Fibroblast of mammary gland (primary cell): ENCODE measurements around the gene SLC23A3.

ENCODE experiments used
- DNase-seq: peaks from one replicate; pipeline ENCODE4 v3.0.0-alpha.2; 2010; ENCODE audit warnings: low read depth
- H3K4me3 ChIP-seq: 2 replicates; pipeline ENCODE4 v1.5.1; 2011; ENCODE audit warnings: low read depth, mild to moderate bottlenecking, low read length, moderate library complexity; ENCODE audit not compliant: control insufficient read depth
- TF ChIP-seq, protein P1 (sequence below): conservative IDR thresholded peaks from 2 replicates; pipeline ENCODE4 v1.5.1; 2011; ENCODE audit warnings: low read depth, low read length, inconsistent platforms; ENCODE audit not compliant: control insufficient read depth, insufficient read depth

SLC23A3 gene

DNA sequence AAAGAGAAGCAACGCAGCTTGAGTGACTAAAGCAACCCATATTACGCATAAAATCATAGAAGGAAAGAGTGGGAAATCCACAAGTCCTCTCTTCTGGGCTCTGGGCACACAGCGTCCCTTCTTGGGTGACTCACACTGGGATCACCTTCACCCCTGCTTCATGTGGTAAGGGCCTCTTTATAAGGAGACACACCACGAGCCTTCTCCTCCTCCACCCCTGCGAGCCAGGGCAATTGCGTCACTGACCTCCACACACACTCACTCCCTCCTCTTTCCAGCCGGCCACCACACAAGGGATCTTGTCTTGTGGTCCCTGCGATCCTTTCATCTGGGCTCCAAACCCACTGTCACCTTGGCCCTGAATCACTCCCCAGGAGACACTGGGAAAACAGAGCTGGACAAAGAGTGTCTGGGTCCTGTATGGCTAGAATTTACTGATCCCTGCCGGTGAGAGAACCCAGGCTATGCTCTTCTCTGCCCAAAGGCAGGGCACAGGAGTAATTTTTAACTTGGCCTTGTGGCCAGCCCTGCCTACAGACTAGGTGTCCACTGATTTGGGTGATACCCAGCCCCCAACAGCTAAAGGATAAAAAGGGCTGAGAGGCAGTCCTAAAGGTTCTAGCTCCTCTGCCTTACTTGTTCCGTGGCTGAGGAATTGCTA, 44.5 kb downstream of the SLC23A3 start:
- TF ChIP-seq, protein P1, sequence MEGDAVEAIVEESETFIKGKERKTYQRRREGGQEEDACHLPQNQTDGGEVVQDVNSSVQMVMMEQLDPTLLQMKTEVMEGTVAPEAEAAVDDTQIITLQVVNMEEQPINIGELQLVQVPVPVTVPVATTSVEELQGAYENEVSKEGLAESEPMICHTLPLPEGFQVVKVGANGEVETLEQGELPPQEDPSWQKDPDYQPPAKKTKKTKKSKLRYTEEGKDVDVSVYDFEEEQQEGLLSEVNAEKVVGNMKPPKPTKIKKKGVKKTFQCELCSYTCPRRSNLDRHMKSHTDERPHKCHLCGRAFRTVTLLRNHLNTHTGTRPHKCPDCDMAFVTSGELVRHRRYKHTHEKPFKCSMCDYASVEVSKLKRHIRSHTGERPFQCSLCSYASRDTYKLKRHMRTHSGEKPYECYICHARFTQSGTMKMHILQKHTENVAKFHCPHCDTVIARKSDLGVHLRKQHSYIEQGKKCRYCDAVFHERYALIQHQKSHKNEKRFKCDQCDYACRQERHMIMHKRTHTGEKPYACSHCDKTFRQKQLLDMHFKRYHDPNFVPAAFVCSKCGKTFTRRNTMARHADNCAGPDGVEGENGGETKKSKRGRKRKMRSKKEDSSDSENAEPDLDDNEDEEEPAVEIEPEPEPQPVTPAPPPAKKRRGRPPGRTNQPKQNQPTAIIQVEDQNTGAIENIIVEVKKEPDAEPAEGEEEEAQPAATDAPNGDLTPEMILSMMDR = no peak
- peak; percentile 100 for DNase-seq
- no peak overlapping the region for H3K4me3 ChIP-seq

DNA sequence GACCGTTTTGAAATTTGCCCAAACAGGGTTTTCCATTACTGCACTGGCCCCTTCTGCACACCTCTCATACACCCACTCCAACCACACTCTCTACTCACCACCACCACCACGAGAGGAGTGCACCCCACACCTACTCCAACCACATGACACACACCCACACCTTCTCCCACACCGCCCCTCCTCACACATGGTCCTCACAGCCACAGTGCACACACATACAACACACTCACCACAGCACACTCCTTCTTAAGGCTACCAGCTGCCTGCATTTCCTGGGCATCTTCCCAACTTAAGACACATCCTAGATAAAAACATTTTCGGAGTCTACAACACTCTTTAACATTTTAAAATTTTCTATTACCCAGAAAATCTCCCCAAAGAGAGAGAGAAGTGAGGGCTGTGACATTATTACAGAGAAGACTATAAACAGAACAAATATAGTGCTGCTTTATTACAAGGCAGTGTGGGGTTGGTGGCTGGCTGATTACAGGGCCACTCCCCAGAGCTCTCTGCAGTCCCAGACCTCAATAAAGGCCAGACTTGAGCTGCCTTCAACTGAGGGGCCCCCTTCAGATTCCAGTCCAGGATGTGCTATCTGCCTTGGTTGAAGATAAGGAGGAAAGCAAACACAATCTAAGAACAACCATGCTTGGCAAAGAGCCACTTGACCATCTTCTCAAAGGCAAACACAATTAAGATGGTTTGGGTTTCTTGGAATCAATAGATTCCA, 45.3 kb downstream of the SLC23A3 start:
- TF ChIP-seq, protein P1 = no peak
- DNase-seq = peak; percentile 84
- no peak overlapping the region for H3K4me3 ChIP-seq

DNA sequence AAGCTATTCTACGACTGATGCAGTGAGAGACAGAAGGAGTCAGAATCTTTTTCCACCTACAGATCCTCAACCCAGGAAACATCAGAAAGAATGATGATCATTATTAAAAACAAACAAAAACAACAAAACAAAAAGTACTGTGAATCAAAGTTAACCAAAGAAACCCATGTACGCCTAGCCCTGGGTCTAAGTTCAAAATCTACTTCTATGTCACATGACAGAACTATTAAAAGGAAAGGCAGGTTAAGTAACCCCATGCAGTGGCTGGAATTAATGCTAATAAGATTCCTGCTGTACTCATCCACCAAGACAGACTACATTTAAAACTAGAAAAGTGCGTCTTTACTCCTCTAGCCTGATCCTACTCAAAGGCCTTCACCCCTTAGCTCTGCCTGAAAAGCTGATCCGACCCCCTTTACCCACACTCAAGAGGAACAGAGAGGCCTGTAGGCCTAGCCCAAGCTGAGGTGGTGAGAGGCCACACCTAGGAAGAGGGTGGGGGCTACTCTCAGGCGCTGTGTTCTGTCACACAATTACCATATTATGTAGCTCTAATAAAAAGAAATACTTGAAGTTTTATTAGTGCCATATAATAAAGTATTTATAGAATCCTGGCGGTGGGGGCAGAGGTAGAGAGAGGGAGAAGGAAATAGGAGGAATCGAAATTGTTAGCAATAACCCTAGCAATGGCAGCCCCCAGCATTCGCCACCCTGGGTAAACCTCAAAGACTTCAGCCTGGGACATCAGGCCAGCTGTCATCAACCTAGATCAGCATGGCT, 46.3 kb downstream of the SLC23A3 start:
- no peak for DNase-seq
- H3K4me3 ChIP-seq = no peak overlapping the region
- TF ChIP-seq, protein P1 = no peak

DNA sequence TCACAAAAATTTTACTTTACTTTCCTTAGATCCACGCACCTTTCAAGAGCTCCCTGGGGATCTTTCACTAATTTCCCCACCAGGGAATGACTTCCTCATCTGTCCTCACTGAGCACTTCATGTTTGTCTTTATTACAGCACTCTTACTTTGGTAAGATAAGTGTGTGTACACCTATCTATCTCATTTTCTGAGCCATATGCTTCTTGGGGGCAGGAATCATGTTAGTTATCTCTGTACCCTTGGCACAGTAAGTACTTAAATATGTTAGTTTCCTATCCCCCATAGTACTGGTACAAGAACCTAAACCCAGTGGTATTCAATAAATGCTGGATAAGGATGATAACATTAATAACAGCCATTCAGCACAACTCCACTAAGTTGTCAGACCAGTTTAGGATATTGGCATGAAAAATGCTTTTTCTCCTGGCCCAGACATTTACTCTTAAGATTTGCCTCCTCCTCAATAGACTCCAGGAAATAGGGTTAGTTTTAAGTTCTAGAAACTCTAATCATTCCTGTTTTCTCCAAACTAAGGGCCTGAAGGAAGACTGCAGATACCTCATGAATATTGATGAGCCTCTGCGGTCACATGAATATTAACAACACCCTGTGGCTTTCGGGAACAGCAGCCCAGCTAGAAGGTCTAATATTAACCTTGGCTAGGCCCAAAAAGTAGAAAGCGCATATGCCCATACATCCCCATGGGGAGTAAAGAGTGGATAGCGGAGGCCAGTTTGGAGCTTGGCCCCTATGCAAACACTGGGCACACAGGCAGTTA, 47.4 kb downstream of the SLC23A3 start:
- TF ChIP-seq, protein P1 = no peak
- H3K4me3 ChIP-seq = no peak overlapping the region
- no peak for DNase-seq

DNA sequence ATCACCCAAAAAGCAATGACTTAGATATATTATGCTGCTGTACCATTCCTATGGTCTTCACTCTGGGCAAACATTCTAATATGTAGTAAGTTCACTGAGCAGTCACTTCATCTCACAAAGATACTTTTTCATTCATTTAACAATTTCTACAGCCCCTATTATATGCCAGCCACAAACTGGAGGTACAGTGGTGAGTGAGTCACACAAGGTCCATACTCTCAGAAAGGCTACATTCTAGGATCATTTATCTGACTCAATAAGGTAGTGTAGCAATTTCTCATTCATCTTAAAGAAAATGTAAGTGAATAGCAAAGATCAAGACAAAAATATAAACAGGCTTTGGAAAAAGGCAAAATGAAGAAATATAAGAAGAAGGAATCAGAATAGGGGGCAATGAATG, 49.7 kb downstream of the SLC23A3 start:
- TF ChIP-seq, protein P1 = no peak
- H3K4me3 ChIP-seq = no peak overlapping the region
- DNase-seq = peak; percentile 28

DNA sequence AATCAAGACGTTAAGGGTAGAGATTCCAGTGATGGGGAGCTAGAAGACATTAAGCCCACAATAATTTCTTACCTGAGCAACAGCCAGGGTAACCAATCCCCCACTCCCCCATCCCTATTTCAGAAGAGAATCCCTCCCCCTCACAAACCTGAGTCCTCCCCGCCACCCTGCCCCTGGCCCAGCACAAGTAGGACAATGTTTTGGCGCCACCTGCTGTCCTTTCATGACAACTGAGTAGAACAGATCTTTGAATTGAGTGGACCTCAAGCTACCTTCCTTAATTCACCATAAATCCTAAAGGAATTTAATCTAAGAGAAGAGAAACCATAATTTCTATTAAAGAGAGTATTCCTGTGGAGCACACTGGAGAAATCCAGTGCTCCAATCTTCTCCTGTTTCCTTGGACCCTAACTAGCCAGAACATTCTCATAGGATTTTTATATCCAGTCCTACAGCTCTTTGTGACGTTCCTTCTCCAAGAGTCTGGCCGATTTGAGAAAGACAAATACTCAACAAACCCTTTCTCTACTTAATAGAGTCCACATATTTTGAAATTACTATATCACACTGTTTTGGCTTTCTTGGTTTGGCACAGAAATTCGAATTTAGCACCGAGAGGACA, 50.3 kb downstream of the SLC23A3 start:
- TF ChIP-seq, protein P1 = peak; percentile 70
- DNase-seq = peak; percentile 67
- H3K4me3 ChIP-seq = no peak overlapping the region
